HG03108 (cell line): ENCODE measurements around the gene DRAM1.

Source experiments
- ATAC-seq: cut with Tn5 transposase; IDR thresholded peaks from one replicate; pipeline ENCODE4 v1.9.1; 2021; ENCODE audit warnings: moderate library complexity; ENCODE audit not compliant: unreplicated experiment

Gene DRAM1

DNA sequence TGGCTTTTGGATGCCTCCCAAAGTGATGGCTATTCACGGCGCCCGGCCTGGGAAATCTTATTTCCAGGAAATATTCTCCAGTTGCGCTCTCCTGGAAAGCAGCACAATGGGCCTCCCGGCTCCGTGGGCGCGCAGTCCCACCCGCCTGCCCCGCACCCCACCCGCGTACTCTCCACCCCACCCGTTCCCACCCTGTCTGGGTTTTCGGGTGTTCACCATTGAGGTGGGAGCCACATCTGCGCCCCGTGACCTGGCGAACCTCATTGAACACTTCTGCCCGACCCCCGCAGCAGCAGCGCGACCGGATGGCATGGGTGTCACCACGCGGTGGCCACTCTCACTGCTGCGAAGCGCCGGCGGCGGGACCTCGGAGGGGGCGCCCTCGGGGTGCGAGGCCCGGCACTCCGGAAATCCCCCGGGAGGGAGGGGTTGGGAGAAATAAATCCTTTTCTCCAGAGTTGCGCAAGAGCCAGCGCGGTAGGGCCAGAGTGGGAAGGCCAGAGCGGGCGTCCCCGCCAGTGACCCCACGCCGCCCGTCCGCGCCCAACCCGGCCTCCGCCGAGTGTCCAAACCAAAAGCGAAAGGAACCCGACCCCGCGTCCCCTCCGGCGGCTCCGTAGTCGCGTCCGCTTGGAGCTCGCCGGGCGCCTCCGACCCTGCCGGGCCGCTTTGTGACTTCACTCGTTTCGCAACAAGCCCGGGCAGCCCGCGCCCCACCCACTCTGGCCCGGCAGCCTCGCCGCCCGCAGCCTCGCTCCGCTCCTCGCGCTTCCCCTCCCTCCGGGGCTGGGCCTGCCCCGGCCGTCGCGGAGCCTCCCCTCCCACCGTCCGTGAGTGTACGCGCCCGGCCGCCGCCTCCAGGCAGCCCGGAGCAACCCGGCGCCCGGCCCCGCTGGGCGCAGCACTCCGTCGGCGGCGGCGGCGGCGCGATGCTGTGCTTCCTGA is at the start of gene DRAM1:
Gene DRAM1 (plus strand): TSS at position 720 of the 945 bp plus-strand sequence. CDS start 210 bp downstream, at position 930.
- ATAC-seq = peak; percentile 87

DNA sequence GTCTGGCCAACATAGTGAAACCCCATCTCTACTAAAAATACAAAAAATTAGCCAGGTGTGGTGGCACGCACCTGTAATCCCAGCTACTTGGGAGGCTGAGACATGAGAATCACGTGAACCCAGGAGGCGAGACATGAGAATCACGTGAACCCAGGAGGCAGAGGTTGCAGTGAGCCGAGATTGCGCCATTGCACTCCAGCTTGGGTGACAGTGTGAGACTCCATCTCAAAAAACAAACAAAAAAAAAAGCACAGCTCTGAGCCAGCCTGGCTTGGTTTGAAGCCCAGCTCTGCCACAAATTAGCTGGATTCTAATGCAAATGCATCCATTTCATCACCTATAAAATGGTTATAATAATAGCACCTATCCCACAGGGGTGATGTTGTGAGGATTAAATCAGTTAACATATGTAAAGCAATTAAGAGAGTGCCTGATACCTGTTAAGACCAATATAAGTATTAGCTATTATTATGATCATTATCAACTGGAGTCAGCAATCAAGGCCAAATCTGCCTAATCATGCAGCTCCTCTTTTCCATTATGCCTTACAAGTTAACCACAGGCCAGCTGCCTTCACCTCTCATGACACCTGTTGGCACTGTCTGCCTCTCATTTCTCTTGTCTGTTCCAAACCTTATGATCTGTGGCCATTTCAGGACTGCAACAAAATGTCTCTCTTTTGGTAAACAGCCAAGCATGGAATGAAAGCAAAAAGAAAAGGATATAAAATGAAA is 48.8 kb upstream of the DRAM1 start:
- ATAC-seq = no peak

- no peak for ATAC-seq
Measured at GRCh38 chr12:101829639-101830366, 47.6 kb upstream of the DRAM1 start.

GRCh38 chr12:101830367-101831325 is 46.7 kb upstream of the DRAM1 start, which contains the start of gene GNPTAB:
Gene GNPTAB, minus strand, starts transcription at chr12:101830959. Its CDS starts 284 bp downstream, at chr12:101830675.
- ATAC-seq = peak; percentile 87

DNA sequence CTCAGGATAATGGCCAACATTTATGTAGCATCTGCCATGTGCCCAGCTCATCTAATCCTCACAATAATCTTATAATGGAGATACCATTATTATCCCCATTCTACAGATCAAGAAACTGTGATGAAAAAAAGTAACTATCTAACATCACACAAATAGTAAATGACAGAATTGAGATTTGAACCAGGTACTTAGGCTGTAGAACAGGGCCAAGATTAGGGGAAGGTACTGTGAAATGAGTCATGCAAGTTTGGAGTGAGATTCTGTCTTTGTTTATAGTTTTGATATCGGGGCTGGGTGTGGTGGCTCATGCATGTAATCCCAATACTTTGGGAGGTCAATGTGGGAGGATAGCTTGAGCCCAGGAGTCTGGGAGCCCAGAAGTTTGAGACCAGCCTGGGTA is 45.4 kb upstream of the DRAM1 start:
- ATAC-seq = no peak

DNA sequence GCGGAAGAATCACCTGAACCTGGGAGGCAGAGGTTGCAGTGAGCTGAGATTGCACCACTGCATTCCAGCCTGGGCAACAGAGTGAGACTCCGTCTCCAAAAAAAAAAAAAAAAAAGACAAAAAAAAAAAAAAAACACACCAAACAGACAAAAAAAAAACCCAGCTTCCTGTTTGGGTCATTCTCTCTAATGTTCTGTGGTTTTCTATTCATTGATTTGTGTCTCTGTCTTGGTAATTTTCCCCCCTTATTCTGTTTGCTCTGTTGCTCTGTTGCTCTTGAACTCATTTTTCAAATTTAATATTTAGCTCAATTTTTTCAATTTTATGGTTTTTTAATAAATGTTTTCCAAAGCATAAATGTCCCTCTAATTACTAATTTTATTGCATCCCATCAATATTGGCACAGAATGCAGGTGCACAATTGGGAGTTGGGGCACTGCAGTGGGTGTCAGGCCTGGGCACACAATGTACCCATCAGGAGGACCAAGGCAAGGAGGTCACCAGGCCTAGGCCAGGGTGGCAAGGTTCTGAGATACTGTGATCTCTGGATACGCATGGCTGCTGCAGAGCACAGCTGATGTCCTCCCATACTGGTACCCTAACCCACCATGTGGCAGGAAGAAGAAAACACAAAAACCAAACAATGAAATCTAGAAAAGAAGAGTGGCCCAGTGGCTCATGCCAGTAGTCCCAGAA is 38.6 kb upstream of the DRAM1 start:
- peak; percentile 66 for ATAC-seq

GRCh38 chr12:101839324-101840283 is 37.8 kb upstream of the DRAM1 start:
- ATAC-seq = peak; percentile 39

- no peak for ATAC-seq
Measured at GRCh38 chr12:101841069-101841468, 36.3 kb upstream of the DRAM1 start.

- ATAC-seq = no peak
Measured at GRCh38 chr12:101845137-101845711, 32.2 kb upstream of the DRAM1 start.

DNA sequence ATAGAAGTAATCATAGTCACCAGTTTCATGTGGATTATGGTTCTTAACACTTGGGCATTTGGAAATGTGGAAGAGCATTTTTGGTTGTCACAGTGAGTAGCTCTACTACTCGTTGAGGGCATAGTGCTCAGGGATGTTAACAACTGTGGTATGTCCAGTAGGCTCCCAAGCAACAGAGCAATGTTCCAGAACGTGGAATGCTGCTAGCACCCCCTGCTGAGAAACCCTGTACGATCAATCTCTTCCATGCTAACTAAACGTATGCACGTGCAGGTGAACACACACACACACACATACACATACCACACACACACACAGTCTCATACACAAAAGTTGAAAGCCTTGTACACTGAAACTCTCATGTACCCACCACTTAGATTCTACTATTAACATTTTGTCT is 30.1 kb upstream of the DRAM1 start:
- no peak for ATAC-seq

GRCh38 chr12:101850199-101850598 is 27.2 kb upstream of the DRAM1 start:
- no peak for ATAC-seq

- ATAC-seq = no peak
Measured at GRCh38 chr12:101852998-101853397, 24.4 kb upstream of the DRAM1 start.

DNA sequence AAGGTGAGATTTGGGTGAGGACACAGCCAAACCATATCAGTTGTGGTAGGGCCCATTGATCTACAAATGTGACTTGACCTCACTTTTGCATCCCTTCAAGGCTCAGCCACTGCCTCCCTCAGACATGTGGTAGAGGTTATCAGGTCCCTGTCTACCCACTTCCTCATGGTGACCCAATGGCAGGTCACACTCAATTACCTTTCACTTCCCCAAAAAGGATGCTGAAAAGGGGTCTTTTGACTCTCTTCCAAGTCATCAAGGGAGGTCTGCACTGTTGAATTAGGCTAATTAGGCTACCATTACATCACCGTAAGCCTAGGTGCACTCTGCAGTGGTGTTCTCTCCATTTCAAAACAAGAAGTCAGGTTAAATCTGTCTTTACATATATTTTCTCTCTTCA is 22.6 kb upstream of the DRAM1 start:
- ATAC-seq = peak; percentile 27

- ATAC-seq = no peak
Measured at GRCh38 chr12:101855364-101855884, 22.0 kb upstream of the DRAM1 start.

- no peak for ATAC-seq
Measured at GRCh38 chr12:101855976-101856375, 21.4 kb upstream of the DRAM1 start.

DNA sequence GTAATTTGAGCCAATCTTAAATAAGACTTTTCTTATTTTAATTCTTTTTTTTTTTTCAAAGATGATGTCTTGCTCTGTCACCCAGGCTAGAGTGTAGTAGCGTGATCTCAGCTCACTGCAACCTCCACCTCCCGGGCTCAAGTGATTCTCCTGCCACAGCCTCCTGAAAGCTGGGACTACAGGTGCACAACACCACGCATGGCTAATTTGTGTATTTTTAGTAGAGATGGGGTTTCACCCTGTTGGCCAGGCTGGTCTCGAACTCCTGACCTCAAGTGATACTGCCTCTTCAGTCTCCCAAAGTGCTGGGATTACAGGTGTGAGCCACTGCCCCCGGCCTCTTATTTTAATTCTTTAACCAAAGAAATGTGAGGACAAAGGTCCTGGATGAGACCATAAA is 20.8 kb upstream of the DRAM1 start:
- ATAC-seq = peak; percentile 17

GRCh38 chr12:101857043-101857558 is 20.3 kb upstream of the DRAM1 start:
- peak; percentile 51 for ATAC-seq
